ENCODE measurements around the gene NOS1.

GRCh38 chr12:117352883-117353282, 8.5 kb downstream of the NOS1 start:
- no peak for TF ChIP-seq EZH2 (IDR thresholded peaks at IDR 0.05)
- TF ChIP-seq, protein P1, sequence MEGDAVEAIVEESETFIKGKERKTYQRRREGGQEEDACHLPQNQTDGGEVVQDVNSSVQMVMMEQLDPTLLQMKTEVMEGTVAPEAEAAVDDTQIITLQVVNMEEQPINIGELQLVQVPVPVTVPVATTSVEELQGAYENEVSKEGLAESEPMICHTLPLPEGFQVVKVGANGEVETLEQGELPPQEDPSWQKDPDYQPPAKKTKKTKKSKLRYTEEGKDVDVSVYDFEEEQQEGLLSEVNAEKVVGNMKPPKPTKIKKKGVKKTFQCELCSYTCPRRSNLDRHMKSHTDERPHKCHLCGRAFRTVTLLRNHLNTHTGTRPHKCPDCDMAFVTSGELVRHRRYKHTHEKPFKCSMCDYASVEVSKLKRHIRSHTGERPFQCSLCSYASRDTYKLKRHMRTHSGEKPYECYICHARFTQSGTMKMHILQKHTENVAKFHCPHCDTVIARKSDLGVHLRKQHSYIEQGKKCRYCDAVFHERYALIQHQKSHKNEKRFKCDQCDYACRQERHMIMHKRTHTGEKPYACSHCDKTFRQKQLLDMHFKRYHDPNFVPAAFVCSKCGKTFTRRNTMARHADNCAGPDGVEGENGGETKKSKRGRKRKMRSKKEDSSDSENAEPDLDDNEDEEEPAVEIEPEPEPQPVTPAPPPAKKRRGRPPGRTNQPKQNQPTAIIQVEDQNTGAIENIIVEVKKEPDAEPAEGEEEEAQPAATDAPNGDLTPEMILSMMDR (IDR thresholded peaks at IDR 0.05) = no peak
